HEK293 (cell line): ENCODE data around the gene ATP5ME.
A peak's percentile ranks its signal among the peaks of the same experiment; 100 is the strongest.

Source experiments
- BCL11A ChIP-seq: fragments of 450-650 bp; formaldehyde crosslinking; IDR thresholded peaks from 2 replicates; pipeline ENCODE4 v1.5.1; 2016; ENCODE audit warnings: low read depth, missing biosample characterization, missing genetic modification characterization
- GLIS2 ChIP-seq: fragments of 450-650 bp; formaldehyde crosslinking; IDR thresholded peaks from 2 replicates; pipeline ENCODE4 v1.5.1; 2016; ENCODE audit warnings: missing biosample characterization, missing genetic modification characterization
- HIC1 ChIP-seq: fragments of 450-650 bp; formaldehyde crosslinking; IDR thresholded peaks from 2 replicates; pipeline ENCODE4 v1.5.1; 2016; ENCODE audit warnings: missing biosample characterization, missing genetic modification characterization
- IKZF3 ChIP-seq: fragments of 450-650 bp; IDR thresholded peaks from 2 replicates; pipeline ENCODE4 v1.5.0; 2018; ENCODE audit warnings: missing biosample characterization, mild to moderate bottlenecking, missing genetic modification characterization, moderate library complexity
- KLF1 ChIP-seq: fragments of 450-650 bp; formaldehyde crosslinking; IDR thresholded peaks from 2 replicates; pipeline ENCODE4 v1.5.1; 2016; ENCODE audit warnings: missing biosample characterization, missing genetic modification characterization
- KLF17 ChIP-seq: fragments of 450-650 bp; formaldehyde crosslinking; IDR thresholded peaks from 2 replicates; pipeline ENCODE4 v1.5.1; 2016; ENCODE audit warnings: missing biosample characterization, missing genetic modification characterization
- ZFHX2 ChIP-seq: fragments of 450-650 bp; formaldehyde crosslinking; conservative IDR thresholded peaks from 2 replicates; pipeline ENCODE4 v1.5.1; 2016; ENCODE audit warnings: missing biosample characterization, missing genetic modification characterization
- ZNF175 ChIP-seq: fragments of 450-650 bp; formaldehyde crosslinking; IDR thresholded peaks from 2 replicates; pipeline ENCODE4 v1.5.1; 2016; ENCODE audit warnings: missing biosample characterization, missing genetic modification characterization
- ZNF202 ChIP-seq: fragments of 450-650 bp; formaldehyde crosslinking; IDR thresholded peaks from 2 replicates; pipeline ENCODE4 v1.5.1; 2016; ENCODE audit warnings: missing biosample characterization, missing genetic modification characterization, borderline replicate concordance
- ZNF211 ChIP-seq: fragments of 450-650 bp; formaldehyde crosslinking; IDR thresholded peaks from 2 replicates; pipeline ENCODE4 v1.5.1; 2016; ENCODE audit warnings: low read depth, missing biosample characterization, missing genetic modification characterization
- ZNF223 ChIP-seq: fragments of 450-650 bp; formaldehyde crosslinking; IDR thresholded peaks from 2 replicates; pipeline ENCODE4 v1.5.1; 2016; ENCODE audit warnings: missing biosample characterization, missing genetic modification characterization
- ZNF48 ChIP-seq: fragments of 450-650 bp; formaldehyde crosslinking; IDR thresholded peaks from 2 replicates; pipeline ENCODE4 v1.5.1; 2016; ENCODE audit warnings: missing biosample characterization, missing genetic modification characterization
- ZNF513 ChIP-seq: fragments of 450-650 bp; IDR thresholded peaks from 2 replicates; pipeline ENCODE4 v1.5.1; 2018; ENCODE audit warnings: missing biosample characterization, missing genetic modification characterization
- ZNF530 ChIP-seq: fragments of 450-650 bp; formaldehyde crosslinking; IDR thresholded peaks from 2 replicates; pipeline ENCODE4 v1.5.1; 2016; ENCODE audit warnings: low read depth, missing biosample characterization, missing genetic modification characterization
- ZNF571 ChIP-seq: fragments of 450-650 bp; formaldehyde crosslinking; IDR thresholded peaks from 2 replicates; pipeline ENCODE4 v1.5.0; 2017; ENCODE audit warnings: missing biosample characterization, missing genetic modification characterization
- ZNF670 ChIP-seq: fragments of 450-650 bp; formaldehyde crosslinking; IDR thresholded peaks from 2 replicates; pipeline ENCODE4 v1.5.1; 2016; ENCODE audit warnings: missing biosample characterization, missing genetic modification characterization, low read depth
- ZXDB ChIP-seq: fragments of 450-650 bp; formaldehyde crosslinking; IDR thresholded peaks from 2 replicates; pipeline ENCODE4 v1.5.1; 2016; ENCODE audit warnings: missing biosample characterization, missing genetic modification characterization
- TF ChIP-seq, protein P1 (sequence below): fragments of 450-650 bp; formaldehyde crosslinking; IDR thresholded peaks from 2 replicates; pipeline ENCODE4 v1.5.1; 2016; ENCODE audit warnings: missing biosample characterization, missing genetic modification characterization, borderline replicate concordance
- TF ChIP-seq, protein P2 (sequence below): fragments of 450-650 bp; formaldehyde crosslinking; IDR thresholded peaks from 2 replicates; pipeline ENCODE4 v1.5.1; 2016; ENCODE audit warnings: missing biosample characterization, missing genetic modification characterization
- TF ChIP-seq, protein P3 (sequence below): fragments of 450-650 bp; formaldehyde crosslinking; conservative IDR thresholded peaks from 2 replicates; pipeline ENCODE4 v1.5.1; 2016; ENCODE audit warnings: low read depth, missing biosample characterization, missing genetic modification characterization

ATP5ME gene

DNA sequence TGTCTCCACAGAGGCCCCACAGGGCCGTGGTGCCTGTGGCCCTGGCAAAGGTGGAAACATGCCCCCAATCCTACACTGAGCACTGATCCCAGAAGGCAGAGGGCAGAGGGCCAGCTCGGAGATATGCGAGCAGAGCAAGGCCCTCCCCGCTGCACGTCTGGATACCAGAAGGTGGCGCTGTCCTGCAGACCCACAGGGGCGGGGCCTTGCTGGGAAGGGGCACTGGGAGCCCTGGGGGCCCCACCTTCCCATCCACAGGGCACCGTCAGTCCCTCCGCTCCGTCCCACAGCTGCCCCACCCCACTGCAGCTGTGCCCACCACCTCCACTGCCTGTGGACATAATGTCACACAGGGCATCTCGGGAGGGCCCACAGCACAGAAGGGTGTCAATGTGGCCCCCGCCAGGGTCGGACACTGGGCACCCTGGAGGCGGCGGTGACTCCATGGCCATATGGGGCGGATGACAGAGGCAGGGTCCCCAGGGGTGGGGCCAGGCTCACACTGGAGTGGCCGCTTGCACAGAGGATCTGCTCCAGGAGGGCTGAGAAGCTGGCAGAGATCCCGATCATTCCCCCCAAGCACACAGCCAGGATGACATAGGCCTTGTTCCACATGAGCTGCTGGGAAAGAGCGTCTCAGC, 10.0 kb upstream of the ATP5ME start (continued):
- TF ChIP-seq ZNF670 (tag by site-specific recombination): no peak
- no peak for TF ChIP-seq ZXDB
- peak; percentile 89 for TF ChIP-seq GLIS2 (tag by site-specific recombination)
- TF ChIP-seq ZNF211: no peak
- no peak for TF ChIP-seq BCL11A (tag by site-specific recombination)
- no peak for TF ChIP-seq ZNF48 (tag by site-specific recombination)
- no peak for TF ChIP-seq ZNF513 (tag by site-specific recombination)
- TF ChIP-seq, protein P1, sequence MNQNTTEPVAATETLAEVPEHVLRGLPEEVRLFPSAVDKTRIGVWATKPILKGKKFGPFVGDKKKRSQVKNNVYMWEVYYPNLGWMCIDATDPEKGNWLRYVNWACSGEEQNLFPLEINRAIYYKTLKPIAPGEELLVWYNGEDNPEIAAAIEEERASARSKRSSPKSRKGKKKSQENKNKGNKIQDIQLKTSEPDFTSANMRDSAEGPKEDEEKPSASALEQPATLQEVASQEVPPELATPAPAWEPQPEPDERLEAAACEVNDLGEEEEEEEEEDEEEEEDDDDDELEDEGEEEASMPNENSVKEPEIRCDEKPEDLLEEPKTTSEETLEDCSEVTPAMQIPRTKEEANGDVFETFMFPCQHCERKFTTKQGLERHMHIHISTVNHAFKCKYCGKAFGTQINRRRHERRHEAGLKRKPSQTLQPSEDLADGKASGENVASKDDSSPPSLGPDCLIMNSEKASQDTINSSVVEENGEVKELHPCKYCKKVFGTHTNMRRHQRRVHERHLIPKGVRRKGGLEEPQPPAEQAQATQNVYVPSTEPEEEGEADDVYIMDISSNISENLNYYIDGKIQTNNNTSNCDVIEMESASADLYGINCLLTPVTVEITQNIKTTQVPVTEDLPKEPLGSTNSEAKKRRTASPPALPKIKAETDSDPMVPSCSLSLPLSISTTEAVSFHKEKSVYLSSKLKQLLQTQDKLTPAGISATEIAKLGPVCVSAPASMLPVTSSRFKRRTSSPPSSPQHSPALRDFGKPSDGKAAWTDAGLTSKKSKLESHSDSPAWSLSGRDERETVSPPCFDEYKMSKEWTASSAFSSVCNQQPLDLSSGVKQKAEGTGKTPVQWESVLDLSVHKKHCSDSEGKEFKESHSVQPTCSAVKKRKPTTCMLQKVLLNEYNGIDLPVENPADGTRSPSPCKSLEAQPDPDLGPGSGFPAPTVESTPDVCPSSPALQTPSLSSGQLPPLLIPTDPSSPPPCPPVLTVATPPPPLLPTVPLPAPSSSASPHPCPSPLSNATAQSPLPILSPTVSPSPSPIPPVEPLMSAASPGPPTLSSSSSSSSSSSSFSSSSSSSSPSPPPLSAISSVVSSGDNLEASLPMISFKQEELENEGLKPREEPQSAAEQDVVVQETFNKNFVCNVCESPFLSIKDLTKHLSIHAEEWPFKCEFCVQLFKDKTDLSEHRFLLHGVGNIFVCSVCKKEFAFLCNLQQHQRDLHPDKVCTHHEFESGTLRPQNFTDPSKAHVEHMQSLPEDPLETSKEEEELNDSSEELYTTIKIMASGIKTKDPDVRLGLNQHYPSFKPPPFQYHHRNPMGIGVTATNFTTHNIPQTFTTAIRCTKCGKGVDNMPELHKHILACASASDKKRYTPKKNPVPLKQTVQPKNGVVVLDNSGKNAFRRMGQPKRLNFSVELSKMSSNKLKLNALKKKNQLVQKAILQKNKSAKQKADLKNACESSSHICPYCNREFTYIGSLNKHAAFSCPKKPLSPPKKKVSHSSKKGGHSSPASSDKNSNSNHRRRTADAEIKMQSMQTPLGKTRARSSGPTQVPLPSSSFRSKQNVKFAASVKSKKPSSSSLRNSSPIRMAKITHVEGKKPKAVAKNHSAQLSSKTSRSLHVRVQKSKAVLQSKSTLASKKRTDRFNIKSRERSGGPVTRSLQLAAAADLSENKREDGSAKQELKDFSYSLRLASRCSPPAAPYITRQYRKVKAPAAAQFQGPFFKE (tag by site-specific recombination): no peak
- peak; percentile 74 for TF ChIP-seq KLF1 (tag by site-specific recombination)
- TF ChIP-seq KLF17 (tag by site-specific recombination): 0 out of 2 replicates have a peak, but pooled peaks have one; percentile 45
- no peak for TF ChIP-seq ZNF571
- TF ChIP-seq ZNF530 (tag by site-specific recombination): no peak
- no peak for TF ChIP-seq ZNF175
- no peak for TF ChIP-seq ZNF223 (tag by site-specific recombination)
- peak; percentile 62; the same call in 1 of the 2 replicates for TF ChIP-seq HIC1
- TF ChIP-seq ZNF202: no peak
- no peak for TF ChIP-seq ZFHX2 (tag by site-specific recombination)
- no peak for TF ChIP-seq IKZF3 (tag by site-specific recombination)
- TF ChIP-seq, protein P2, sequence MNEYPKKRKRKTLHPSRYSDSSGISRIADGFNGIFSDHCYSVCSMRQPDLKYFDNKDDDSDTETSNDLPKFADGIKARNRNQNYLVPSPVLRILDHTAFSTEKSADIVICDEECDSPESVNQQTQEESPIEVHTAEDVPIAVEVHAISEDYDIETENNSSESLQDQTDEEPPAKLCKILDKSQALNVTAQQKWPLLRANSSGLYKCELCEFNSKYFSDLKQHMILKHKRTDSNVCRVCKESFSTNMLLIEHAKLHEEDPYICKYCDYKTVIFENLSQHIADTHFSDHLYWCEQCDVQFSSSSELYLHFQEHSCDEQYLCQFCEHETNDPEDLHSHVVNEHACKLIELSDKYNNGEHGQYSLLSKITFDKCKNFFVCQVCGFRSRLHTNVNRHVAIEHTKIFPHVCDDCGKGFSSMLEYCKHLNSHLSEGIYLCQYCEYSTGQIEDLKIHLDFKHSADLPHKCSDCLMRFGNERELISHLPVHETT (tag by site-specific recombination): no peak
- TF ChIP-seq, protein P3, sequence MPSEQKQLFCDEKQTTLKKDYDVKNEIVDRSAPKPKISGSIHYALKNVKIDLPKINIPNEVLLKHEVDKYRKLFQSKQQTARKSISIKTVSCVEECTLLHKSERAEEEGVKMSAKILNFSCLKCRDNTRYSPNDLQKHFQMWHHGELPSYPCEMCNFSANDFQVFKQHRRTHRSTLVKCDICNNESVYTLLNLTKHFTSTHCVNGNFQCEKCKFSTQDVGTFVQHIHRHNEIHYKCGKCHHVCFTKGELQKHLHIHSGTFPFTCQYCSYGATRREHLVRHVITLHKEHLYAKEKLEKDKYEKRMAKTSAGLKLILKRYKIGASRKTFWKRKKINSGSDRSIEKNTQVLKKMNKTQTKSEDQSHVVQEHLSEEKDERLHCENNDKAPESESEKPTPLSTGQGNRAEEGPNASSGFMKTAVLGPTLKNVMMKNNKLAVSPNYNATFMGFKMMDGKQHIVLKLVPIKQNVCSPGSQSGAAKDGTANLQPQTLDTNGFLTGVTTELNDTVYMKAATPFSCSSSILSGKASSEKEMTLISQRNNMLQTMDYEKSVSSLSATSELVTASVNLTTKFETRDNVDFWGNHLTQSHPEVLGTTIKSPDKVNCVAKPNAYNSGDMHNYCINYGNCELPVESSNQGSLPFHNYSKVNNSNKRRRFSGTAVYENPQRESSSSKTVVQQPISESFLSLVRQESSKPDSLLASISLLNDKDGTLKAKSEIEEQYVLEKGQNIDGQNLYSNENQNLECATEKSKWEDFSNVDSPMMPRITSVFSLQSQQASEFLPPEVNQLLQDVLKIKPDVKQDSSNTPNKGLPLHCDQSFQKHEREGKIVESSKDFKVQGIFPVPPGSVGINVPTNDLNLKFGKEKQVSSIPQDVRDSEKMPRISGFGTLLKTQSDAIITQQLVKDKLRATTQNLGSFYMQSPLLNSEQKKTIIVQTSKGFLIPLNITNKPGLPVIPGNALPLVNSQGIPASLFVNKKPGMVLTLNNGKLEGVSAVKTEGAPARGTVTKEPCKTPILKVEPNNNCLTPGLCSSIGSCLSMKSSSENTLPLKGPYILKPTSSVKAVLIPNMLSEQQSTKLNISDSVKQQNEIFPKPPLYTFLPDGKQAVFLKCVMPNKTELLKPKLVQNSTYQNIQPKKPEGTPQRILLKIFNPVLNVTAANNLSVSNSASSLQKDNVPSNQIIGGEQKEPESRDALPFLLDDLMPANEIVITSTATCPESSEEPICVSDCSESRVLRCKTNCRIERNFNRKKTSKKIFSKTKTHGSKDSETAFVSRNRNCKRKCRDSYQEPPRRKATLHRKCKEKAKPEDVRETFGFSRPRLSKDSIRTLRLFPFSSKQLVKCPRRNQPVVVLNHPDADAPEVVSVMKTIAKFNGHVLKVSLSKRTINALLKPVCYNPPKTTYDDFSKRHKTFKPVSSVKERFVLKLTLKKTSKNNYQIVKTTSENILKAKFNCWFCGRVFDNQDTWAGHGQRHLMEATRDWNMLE (tag by site-specific recombination): no peak
